ENCODE results near the gene SMAD6.

DNA sequence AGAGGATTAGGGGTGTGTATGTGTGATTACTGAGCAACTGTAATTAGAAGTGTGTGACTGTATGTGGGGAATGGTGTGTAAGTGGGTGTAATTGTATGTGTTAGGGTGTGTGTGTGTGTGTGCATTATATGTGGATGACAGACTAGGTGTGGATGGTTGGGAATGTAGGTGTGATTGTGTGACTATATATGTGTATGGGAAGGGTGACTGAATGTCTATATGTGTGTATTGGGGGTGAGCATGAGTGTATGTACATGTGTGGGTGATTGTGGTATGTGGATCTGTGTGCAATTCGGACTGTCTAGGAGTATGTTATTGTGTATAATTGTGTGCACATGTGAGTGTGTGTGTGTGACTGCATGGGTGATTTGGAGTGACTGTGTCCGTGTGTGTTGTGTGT, 43.2 kb upstream of the SMAD6 start:
- TF ChIP-seq, protein P1, sequence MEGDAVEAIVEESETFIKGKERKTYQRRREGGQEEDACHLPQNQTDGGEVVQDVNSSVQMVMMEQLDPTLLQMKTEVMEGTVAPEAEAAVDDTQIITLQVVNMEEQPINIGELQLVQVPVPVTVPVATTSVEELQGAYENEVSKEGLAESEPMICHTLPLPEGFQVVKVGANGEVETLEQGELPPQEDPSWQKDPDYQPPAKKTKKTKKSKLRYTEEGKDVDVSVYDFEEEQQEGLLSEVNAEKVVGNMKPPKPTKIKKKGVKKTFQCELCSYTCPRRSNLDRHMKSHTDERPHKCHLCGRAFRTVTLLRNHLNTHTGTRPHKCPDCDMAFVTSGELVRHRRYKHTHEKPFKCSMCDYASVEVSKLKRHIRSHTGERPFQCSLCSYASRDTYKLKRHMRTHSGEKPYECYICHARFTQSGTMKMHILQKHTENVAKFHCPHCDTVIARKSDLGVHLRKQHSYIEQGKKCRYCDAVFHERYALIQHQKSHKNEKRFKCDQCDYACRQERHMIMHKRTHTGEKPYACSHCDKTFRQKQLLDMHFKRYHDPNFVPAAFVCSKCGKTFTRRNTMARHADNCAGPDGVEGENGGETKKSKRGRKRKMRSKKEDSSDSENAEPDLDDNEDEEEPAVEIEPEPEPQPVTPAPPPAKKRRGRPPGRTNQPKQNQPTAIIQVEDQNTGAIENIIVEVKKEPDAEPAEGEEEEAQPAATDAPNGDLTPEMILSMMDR (conservative IDR thresholded peaks at IDR 0.05; ENCODE audit: low read depth, low read length): no peak
- no peak for TF ChIP-seq EZH2 (IDR thresholded peaks at IDR 0.05; ENCODE audit: low read length, unreplicated experiment)
- TF ChIP-seq EZH2phosphoT487 (IDR thresholded peaks at IDR 0.05; ENCODE audit: borderline replicate concordance, low read length): no peak
